ENCODE results near the gene HMGN3. TPM values are rescaled to one million over a fixed set of nuclear protein-coding genes. Genes with fewer than 3 reads are reported as not detected.

Gene HMGN3
- total RNA-seq, 6 experiments from 2014 or later: 26.7 to 41.2 (median 28.6) TPM

GRCh38 chr6:79208816-79209215 is 25.7 kb downstream of the HMGN3 start:
- Mint-ChIP-seq H3K27me3 (ENCODE audit: insufficient read depth) (no peaks in the 10 kb centered on the region), H3K27ac (no peak overlapping the region), H3K36me3 (ENCODE audit: low read depth) (peaks cover 5% of the 10 kb centered on the region; the same call in 1 of the 2 replicates), H3K4me3 (no peak overlapping the region), H3K4me1 (ENCODE audit: low read depth) (no peaks in the 10 kb centered on the region), H3K9me3 (no peaks in the 10 kb centered on the region)
- no peak for TF ChIP-seq CTCF (IDR thresholded peaks at IDR 0.05)
- no peak for DNase-seq

GRCh38 chr6:79203753-79204253 is 30.7 kb downstream of the HMGN3 start:
- TF ChIP-seq CTCF (IDR thresholded peaks at IDR 0.05): no peak
- no peak for DNase-seq
- Mint-ChIP-seq H3K27ac (no peak overlapping the region), H3K36me3 (ENCODE audit: low read depth) (peaks cover 5% of the 10 kb centered on the region; the same call in 1 of the 2 replicates), H3K4me3 (no peak overlapping the region), H3K9me3 (no peaks in the 10 kb centered on the region), H3K27me3 (ENCODE audit: insufficient read depth) (no peaks in the 10 kb centered on the region; the same call in 1 of the 2 replicates), H3K4me1 (ENCODE audit: low read depth) (no peaks in the 10 kb centered on the region)

DNA sequence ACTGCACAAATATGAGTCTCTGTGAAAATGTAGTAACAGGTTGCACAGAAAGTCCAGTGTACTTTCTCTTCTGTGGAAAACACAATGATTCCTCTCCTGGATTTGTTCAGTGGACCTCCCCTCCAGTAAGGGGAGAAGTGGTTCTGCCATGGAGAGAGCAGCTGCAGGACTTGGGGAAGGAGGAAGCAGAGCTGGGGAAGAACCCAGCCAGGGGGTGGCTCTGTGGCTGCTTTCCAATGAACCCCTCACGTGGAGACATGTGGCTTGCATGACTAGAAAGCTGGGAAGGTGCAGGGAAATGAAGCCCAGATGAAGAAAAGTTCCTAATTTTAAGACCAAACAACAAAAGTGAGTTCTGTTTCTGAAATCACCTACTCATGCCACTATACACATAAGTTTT is 31.9 kb downstream of the HMGN3 start:
- TF ChIP-seq CTCF (IDR thresholded peaks at IDR 0.05): no peak
- no peaks in the 10 kb centered on the region; the same call in 1 of the 2 replicates for H3K27me3 Mint-ChIP-seq (ENCODE audit: insufficient read depth)
- no peaks in the 10 kb centered on the region for H3K4me1 Mint-ChIP-seq (ENCODE audit: low read depth)
- H3K4me3 Mint-ChIP-seq: no peak overlapping the region
- DNase-seq: no peak
- H3K9me3 Mint-ChIP-seq: no peaks in the 10 kb centered on the region
- no peak overlapping the region for H3K27ac Mint-ChIP-seq
- peaks cover 5% of the 10 kb centered on the region; the same call in 1 of the 2 replicates for H3K36me3 Mint-ChIP-seq (ENCODE audit: low read depth)

- Mint-ChIP-seq H3K9me3 (no peaks in the 10 kb centered on the region), H3K4me1 (ENCODE audit: low read depth) (no peaks in the 10 kb centered on the region), H3K27me3 (ENCODE audit: insufficient read depth) (no peaks in the 10 kb centered on the region; the same call in 1 of the 2 replicates), H3K27ac (no peak overlapping the region), H3K4me3 (no peak overlapping the region), H3K36me3 (ENCODE audit: low read depth) (peaks cover 5% of the 10 kb centered on the region; the same call in 1 of the 2 replicates)
- no peak for DNase-seq
- no peak for TF ChIP-seq CTCF (IDR thresholded peaks at IDR 0.05)
Measured at GRCh38 chr6:79201983-79202382, 32.5 kb downstream of the HMGN3 start.

DNA sequence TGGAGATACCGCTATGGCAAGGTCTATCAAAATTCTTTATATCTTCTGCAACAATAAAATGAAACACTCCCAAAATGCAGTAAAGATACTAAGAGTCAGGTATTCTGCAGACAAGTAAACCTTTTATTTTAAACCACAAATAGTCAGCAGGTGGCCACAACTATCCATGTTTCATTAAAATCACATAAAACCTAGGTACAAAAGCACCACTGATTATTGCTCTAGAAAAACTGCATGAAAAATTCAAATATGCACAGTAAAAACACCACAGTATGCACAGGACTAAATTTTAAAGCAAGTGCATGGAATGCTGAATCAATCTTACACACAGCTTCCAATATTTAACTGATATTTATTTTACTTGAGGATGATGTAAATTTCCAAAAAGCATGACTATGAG is 33.3 kb downstream of the HMGN3 start:
- Mint-ChIP-seq H3K4me1 (ENCODE audit: low read depth) (no peaks in the 10 kb centered on the region), H3K4me3 (no peak overlapping the region), H3K27ac (no peak overlapping the region), H3K36me3 (ENCODE audit: low read depth) (peaks cover 5% of the 10 kb centered on the region; the same call in 1 of the 2 replicates), H3K27me3 (ENCODE audit: insufficient read depth) (no peaks in the 10 kb centered on the region; the same call in 1 of the 2 replicates), H3K9me3 (no peaks in the 10 kb centered on the region)
- no peak for TF ChIP-seq CTCF (IDR thresholded peaks at IDR 0.05)
- DNase-seq: no peak

All from HFFc6 (cell line).